Nephron progenitor cell (in vitro differentiated cells): Measurements from ENCODE around the gene ADAMTS19.
"Not testable (repeated sequence)": the region's sequence is repeated elsewhere in the genome, so short reads cannot be mapped to it uniquely, and the experiment has no call there.

Experiments used
- DNase-seq: peaks from one replicate; pipeline ENCODE4 v3.0.0; 2021
- H3K27ac Mint-ChIP-seq: 2 replicates; pipeline ENCODE4 v1.8.0; 2021; ENCODE audit warnings: mild to moderate bottlenecking, moderate library complexity, mixed read lengths
- H3K27me3 Mint-ChIP-seq: 2 replicates; pipeline ENCODE4 v1.8.0; 2021; ENCODE audit warnings: mild to moderate bottlenecking, low read depth, mixed read lengths; ENCODE audit not compliant: poor library complexity
- H3K36me3 Mint-ChIP-seq: 2 replicates; pipeline ENCODE4 v1.8.0; 2021; ENCODE audit warnings: low read depth, mixed read lengths
- H3K4me1 Mint-ChIP-seq: 2 replicates; pipeline ENCODE4 v1.8.0; 2021; ENCODE audit warnings: mixed read lengths
- H3K4me3 Mint-ChIP-seq: 2 replicates; pipeline ENCODE4 v1.8.0; 2021; ENCODE audit warnings: mild to moderate bottlenecking, moderate library complexity, mixed read lengths
- H3K9me3 Mint-ChIP-seq: 2 replicates; pipeline ENCODE4 v1.8.0; 2021; ENCODE audit warnings: mild to moderate bottlenecking, moderate library complexity, mixed read lengths
- TF ChIP-seq, protein P1 (sequence below): fragments of 200-600 bp; sonication (generic); IDR thresholded peaks from 2 replicates; pipeline ENCODE4 v1.5.0; 2021; ENCODE audit warnings: antibody characterized with exemption

The ADAMTS19 gene

DNA sequence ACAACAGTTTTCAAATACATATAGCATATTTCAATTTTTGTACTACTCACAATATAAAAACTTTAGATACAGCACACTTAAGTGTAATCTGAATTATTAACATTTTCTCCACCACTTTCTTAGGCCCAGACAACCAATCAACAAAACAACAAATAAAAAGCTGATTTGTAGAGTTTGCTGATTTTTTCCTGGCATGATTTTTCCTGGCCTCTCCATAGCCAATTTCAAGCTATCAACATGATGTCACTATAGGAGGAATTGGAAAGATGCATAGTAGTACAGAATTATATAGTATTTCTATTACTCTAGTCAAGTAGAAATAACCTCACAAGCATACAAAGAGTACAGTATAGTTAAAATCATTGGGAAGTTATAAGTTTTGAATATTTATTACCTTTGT lies 35.1 kb upstream of the ADAMTS19 start:
- Mint-ChIP-seq H3K36me3 (no peaks in the 10 kb centered on the region), H3K4me3 (no peak overlapping the region), H3K4me1 (no peaks in the 10 kb centered on the region), H3K27ac (no peak overlapping the region), H3K9me3 (peaks cover 3% of the 10 kb centered on the region), H3K27me3 (no peaks in the 10 kb centered on the region)
- no peak for DNase-seq
- TF ChIP-seq, protein P1, sequence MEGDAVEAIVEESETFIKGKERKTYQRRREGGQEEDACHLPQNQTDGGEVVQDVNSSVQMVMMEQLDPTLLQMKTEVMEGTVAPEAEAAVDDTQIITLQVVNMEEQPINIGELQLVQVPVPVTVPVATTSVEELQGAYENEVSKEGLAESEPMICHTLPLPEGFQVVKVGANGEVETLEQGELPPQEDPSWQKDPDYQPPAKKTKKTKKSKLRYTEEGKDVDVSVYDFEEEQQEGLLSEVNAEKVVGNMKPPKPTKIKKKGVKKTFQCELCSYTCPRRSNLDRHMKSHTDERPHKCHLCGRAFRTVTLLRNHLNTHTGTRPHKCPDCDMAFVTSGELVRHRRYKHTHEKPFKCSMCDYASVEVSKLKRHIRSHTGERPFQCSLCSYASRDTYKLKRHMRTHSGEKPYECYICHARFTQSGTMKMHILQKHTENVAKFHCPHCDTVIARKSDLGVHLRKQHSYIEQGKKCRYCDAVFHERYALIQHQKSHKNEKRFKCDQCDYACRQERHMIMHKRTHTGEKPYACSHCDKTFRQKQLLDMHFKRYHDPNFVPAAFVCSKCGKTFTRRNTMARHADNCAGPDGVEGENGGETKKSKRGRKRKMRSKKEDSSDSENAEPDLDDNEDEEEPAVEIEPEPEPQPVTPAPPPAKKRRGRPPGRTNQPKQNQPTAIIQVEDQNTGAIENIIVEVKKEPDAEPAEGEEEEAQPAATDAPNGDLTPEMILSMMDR = no peak

- Mint-ChIP-seq H3K4me1 (no peaks in the 10 kb centered on the region), H3K4me3 (no peak overlapping the region), H3K27me3 (no peaks in the 10 kb centered on the region), H3K27ac (no peak overlapping the region), H3K36me3 (no peaks in the 10 kb centered on the region), H3K9me3 (peaks cover 3% of the 10 kb centered on the region)
- TF ChIP-seq, protein P1 = no peak
- no peak for DNase-seq
Observed at GRCh38 chr5:129426071-129426470, 34.0 kb upstream of the ADAMTS19 start.

- not testable (repeated sequence) for DNase-seq, H3K27me3 Mint-ChIP-seq, H3K9me3 Mint-ChIP-seq, H3K4me1 Mint-ChIP-seq, H3K4me3 Mint-ChIP-seq, H3K36me3 Mint-ChIP-seq, H3K27ac Mint-ChIP-seq
Observed at GRCh38 chr5:129428636-129429035, 31.5 kb upstream of the ADAMTS19 start.

GRCh38 chr5:129431406-129431805 lies 28.7 kb upstream of the ADAMTS19 start:
- Mint-ChIP-seq H3K4me3 (no peak overlapping the region), H3K4me1 (no peaks in the 10 kb centered on the region), H3K27me3 (no peaks in the 10 kb centered on the region), H3K36me3 (no peaks in the 10 kb centered on the region), H3K9me3 (peaks cover 3% of the 10 kb centered on the region), H3K27ac (no peak overlapping the region)
- DNase-seq = no peak
- TF ChIP-seq, protein P1 = no peak

GRCh38 chr5:129438322-129438721 lies 21.8 kb upstream of the ADAMTS19 start:
- Mint-ChIP-seq H3K4me3 (no peak overlapping the region), H3K36me3 (no peaks in the 10 kb centered on the region), H3K27me3 (no peaks in the 10 kb centered on the region), H3K4me1 (no peaks in the 10 kb centered on the region), H3K9me3 (no peaks in the 10 kb centered on the region), H3K27ac (no peak overlapping the region)
- TF ChIP-seq, protein P1 = no peak
- no peak for DNase-seq

GRCh38 chr5:129440424-129440823 lies 19.7 kb upstream of the ADAMTS19 start:
- TF ChIP-seq, protein P1 = no peak
- H3K4me3 Mint-ChIP-seq = no peak overlapping the region
- no peak for DNase-seq
- H3K9me3 Mint-ChIP-seq = no peaks in the 10 kb centered on the region
- H3K4me1 Mint-ChIP-seq = no peaks in the 10 kb centered on the region
- H3K36me3 Mint-ChIP-seq = no peaks in the 10 kb centered on the region
- no peaks in the 10 kb centered on the region for H3K27me3 Mint-ChIP-seq
- H3K27ac Mint-ChIP-seq = no peak overlapping the region

DNA sequence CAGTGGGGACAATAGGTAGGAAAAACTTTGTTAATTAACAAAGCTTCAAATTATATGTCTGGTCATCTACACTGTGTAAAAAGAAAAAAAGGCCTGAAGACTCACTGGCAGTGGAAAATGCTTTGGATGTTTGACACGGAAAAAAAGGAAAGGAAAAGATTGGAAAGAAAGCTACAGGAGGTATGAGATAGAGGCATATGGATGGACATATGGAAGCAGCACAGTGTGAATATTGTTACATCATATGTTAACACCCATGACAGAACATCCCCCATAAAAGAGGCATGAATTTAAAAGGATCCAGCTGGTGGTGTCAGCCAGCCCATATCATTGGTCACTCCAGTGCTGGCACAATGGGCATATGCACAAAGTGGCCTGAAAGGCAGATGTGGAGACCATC lies 19.0 kb upstream of the ADAMTS19 start:
- Mint-ChIP-seq H3K27me3 (no peaks in the 10 kb centered on the region), H3K27ac (no peak overlapping the region), H3K36me3 (no peaks in the 10 kb centered on the region), H3K9me3 (no peaks in the 10 kb centered on the region), H3K4me1 (no peaks in the 10 kb centered on the region), H3K4me3 (no peak overlapping the region)
- no peak for DNase-seq
- TF ChIP-seq, protein P1 = no peak
